ENCODE data around the gene PARD3B. TPM values are rescaled to one million over a fixed set of nuclear protein-coding genes. Genes with fewer than 3 reads are reported as not detected.

The PARD3B gene
- total RNA-seq, 1 experiment from 2014 or later: 6.4 TPM

- Histone ChIP-seq H3K23ac (ENCODE audit: insufficient read length, low read depth, low read length) (no peak overlapping the region), H3T11ph (ENCODE audit: low read length) (no peak overlapping the region), H3K56ac (ENCODE audit: insufficient read length, low read depth, low read length) (no peak overlapping the region), H2AK5ac (ENCODE audit: insufficient read length, low read length) (no peak overlapping the region), H3K4me2 (ENCODE audit: insufficient read depth, insufficient read length, low read length) (no peak overlapping the region), H3K79me1 (ENCODE audit: insufficient read depth, low read depth, low read length, poor library complexity, severe bottlenecking) (no peaks in the 10 kb centered on the region), H4K20me1 (ENCODE audit: control insufficient read depth, insufficient read depth, insufficient read length) (no peaks in the 10 kb centered on the region), H3K27ac (ENCODE audit: insufficient read length, low read depth, low read length) (no peak overlapping the region), H3K9me3 (ENCODE audit: control insufficient read depth, low read depth, low read length) (no peaks in the 10 kb centered on the region), H2BK5ac (ENCODE audit: insufficient read length, low read length) (no peak overlapping the region), H2BK15ac (ENCODE audit: low read depth, low read length) (no peak overlapping the region), H4K5ac (ENCODE audit: insufficient read length, low read depth, low read length) (no peak overlapping the region), H3K79me2 (ENCODE audit: insufficient read depth, low read length) (no peaks in the 10 kb centered on the region), H3K23me2 (ENCODE audit: insufficient read length, low read depth, low read length, poor library complexity, severe bottlenecking) (no peaks in the 10 kb centered on the region), H2BK120ac (ENCODE audit: low read depth, low read length, poor library complexity, severe bottlenecking) (no peak overlapping the region), H3K4me1 (ENCODE audit: insufficient read depth, low read length) (no peaks in the 10 kb centered on the region), H2AFZ (ENCODE audit: low read length) (no peak overlapping the region), H3K18ac (ENCODE audit: insufficient read length, low read depth, low read length) (no peak overlapping the region), H4K91ac (ENCODE audit: insufficient read length, low read depth, low read length) (no peak overlapping the region), H4K8ac (replicated peaks; ENCODE audit: insufficient read length, low read depth, low read length) (no peak overlapping the region), H2BK12ac (ENCODE audit: insufficient read length, low read depth, low read length) (no peak overlapping the region), H3K4ac (ENCODE audit: low read depth, low read length) (no peak overlapping the region), H3K9ac (ENCODE audit: extremely low read depth, insufficient read length, low read length) (no peak overlapping the region), H2BK20ac (ENCODE audit: low read depth, low read length, poor library complexity, severe bottlenecking) (no peak overlapping the region), H3K14ac (ENCODE audit: insufficient read depth, low read length) (no peak overlapping the region), H3K27me3 (ENCODE audit: insufficient read depth, low read length) (no peaks in the 10 kb centered on the region)
- Mint-ChIP-seq H3K9me3 (no peaks in the 10 kb centered on the region), H3K4me3 (no peak overlapping the region; a peak in 1 of 5 replicates), H3K36me3 (ENCODE audit: insufficient read depth in 1 of 3, low read depth in 3 of 3) (no peaks in the 10 kb centered on the region; a peak in 1 of 7 replicates), H3K27ac (peak overlapping the region in 1 of 3 experiments; percentile 19; a peak in 2 of 7 replicates), H3K4me1 (peaks cover 5% of the 10 kb centered on the region in 2 experiments; a peak in 2 of 4 replicates), H3K27me3 (ENCODE audit: low read depth) (no peaks in the 10 kb centered on the region)
- DNase-seq: no peak
- no peak for TF ChIP-seq CTCF (conservative IDR thresholded peaks at IDR 0.05)
- no CpG with 5 or more reads among the region's 9 CpGs for WGBS (ENCODE audit: extremely low coverage, insufficient read length, low lambda C conversion rate)
These were observed 830.5 kb downstream of the PARD3B start for GRCh38 chr2:205375461-205376448.

Data from H9 (cell line).